GM21526 (cell line): ENCODE data around the gene CLCA2.

ENCODE experiments used
- ATAC-seq: cut with Tn5 transposase; IDR thresholded peaks from one replicate; pipeline ENCODE4 v1.9.1; 2021; ENCODE audit warnings: moderate library complexity; ENCODE audit not compliant: unreplicated experiment, low FRiP score

CLCA2 gene

GRCh38 chr1:86423873-86424272 lies at the start of gene CLCA2:
CLCA2 (plus strand) TSS chr1:86424171; CDS start chr1:86424248, 77 bp downstream.
- ATAC-seq = no peak

GRCh38 chr1:86375688-86376087 lies 48.3 kb upstream of the CLCA2 start:
- no peak for ATAC-seq

GRCh38 chr1:86377341-86377740 lies 46.6 kb upstream of the CLCA2 start:
- no peak for ATAC-seq

DNA sequence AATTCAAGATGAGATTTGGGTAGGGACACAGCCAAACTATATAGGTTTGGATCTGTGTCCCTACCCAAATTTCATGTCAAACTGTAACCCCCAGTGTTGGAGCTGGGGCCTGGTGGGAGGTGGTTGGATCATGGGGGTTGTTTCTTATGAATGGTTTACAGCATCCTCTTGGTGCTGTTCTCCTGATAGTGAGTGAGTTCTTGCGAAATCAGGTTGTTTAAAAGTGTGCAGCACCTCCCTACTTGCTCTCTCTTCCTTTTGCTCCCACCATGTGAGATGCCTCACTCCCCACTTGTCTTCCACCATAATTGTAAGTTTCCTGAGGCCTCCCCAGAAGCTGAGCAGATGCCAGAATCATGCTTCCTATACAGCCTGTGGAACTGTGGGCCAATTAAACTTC lies 45.2 kb upstream of the CLCA2 start:
- no peak for ATAC-seq

DNA sequence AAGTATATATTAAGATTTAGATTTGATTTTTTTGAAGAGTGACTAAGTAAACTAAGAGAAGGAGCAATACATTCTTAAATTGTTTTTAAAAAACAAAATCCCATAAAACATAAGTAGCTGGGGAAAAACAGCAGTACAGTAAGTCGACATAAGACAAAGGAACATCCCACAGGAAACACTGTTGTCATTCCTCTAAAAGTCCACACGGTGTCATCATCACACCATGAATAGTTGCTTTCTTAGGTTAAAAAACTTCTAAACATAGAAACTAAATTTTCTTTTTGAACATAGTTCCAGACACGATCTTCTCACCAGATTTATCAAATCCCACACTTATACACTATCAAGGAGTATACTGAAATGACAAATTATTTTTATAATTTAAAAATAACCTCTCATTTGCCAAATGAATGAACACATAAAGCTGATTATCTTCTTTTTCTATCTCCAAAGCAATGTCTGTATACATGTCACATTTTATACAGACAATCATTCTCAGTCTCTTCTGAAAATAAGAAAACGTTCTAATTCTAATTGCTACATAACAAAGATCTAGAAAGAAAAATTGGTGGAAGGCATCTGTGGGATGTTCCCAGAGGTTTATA lies 43.6 kb upstream of the CLCA2 start:
- peak; percentile 66 for ATAC-seq

- no peak for ATAC-seq
These were observed 42.7 kb upstream of the CLCA2 start for GRCh38 chr1:86381223-86381622.

GRCh38 chr1:86382878-86383277 lies 41.1 kb upstream of the CLCA2 start:
- no peak for ATAC-seq

- no peak for ATAC-seq
These were observed 35.9 kb upstream of the CLCA2 start for GRCh38 chr1:86387916-86388627.

GRCh38 chr1:86388777-86389176 lies 35.2 kb upstream of the CLCA2 start:
- ATAC-seq = no peak

DNA sequence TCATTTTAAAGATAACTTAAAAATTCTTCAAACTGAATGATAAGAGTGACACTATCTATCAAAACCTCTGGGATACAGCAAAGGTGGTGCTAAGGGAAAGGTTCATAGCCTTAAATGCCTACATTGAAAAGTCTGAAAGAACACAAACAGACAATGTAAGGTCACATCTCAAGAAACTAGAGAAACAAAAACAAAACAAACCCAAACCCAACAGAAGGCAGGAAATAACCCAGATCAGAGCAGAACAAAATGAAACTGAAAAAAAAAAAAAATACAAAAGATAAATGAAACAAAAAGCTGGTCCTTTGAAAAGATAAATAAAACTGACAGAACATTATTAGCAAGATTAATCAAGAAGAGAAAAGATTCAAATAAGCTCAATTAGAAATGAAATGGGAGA lies 34.7 kb upstream of the CLCA2 start:
- ATAC-seq = peak; percentile 82

DNA sequence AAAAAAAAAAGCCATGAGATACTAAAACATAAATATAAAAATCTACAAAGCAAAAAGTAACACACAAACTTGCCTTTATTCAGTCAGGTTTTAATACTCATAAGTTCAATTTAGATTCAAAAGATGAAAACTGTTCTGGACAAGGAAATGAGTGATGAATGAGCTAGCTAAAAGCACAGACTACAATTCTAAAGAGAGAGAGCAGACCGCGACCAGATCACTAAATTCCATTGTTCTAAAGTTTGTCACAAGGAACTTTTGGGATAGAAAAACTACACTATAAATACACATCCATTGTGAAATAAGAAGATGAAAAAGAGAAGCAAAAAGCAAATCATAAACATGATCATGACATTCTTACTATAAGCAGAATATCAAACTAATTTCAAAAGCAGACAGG lies 29.6 kb upstream of the CLCA2 start:
- ATAC-seq = no peak

DNA sequence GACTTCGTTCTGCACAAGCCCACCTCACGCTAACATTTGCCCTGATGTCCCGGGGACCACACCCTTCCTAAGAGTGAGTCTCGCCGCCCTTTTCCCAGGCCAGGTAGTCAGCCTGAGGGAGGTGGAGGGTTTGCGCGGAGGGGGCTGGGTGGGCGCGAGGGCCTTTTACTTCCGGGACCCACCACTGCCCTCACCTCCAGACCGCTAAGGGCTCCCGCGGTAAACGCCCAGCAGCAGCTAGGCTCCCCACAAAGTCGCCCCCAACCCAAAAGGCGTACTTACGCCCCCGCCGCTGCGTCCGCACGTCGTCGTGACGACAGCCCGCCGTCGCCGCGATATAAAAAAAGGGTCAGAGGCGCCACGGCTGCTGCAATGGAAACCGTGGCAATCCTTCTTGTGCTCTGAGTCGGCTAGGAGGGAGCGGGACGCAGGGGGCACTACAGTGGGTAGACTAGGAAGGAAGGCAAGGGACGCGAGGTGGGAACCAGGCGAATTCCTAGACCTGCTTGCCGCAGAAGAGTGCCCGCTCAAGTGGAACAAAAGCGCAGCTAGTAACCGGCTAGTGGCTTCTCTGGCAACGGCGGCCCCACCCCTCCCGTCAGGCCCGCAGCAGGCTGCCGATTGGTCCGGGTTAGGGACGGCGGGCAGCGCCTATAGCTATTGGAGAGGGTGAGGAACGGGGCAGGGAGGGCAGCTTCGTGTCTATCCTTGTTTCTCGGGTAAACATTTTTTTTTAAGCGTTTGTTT lies 28.0 kb upstream of the CLCA2 start, which contains the start of gene ODF2L:
ODF2L (minus strand) TSS at position 573 of the 747 bp plus-strand sequence. CDS start 9,296 bp downstream, outside the sequence.
- peak; percentile 100 for ATAC-seq

GRCh38 chr1:86396498-86396890 lies 27.5 kb upstream of the CLCA2 start:
- peak; percentile 23 for ATAC-seq

DNA sequence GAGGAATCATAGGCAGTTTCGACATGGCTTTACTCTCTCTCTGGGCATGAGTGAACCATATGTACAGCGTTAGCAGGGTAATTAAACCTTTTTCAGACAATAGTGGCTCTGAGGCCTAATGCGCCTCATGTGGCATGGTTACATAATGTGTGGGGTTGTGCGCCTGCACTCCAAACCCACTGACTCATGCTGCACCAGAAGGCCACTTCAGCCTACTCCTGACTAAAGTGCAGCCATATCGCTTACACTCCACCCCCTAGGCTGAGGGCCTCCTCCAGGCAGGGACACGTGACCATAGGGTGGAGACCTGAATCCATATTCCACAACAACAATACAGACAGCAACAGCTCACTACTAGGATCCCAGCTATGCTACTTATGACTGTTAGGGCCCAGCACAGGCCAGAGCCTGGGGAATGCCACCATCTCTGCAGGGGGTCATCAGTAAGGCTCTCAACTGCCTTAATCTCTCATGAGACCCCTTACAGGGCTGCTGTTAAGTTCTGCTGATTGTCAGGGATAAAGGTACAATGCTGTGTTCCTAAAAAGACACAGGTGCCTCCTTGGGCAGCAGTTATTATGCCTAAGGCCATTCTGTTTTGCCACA lies 14.5 kb upstream of the CLCA2 start:
- ATAC-seq = no peak

- ATAC-seq = no peak
These were observed 13.1 kb upstream of the CLCA2 start for GRCh38 chr1:86410879-86411278.

GRCh38 chr1:86416343-86416742 lies 7.6 kb upstream of the CLCA2 start:
- ATAC-seq = no peak

GRCh38 chr1:86419277-86419903 lies 4.6 kb upstream of the CLCA2 start:
- ATAC-seq = peak; percentile 90

GRCh38 chr1:86421601-86422280 lies 2.2 kb upstream of the CLCA2 start:
- no peak for ATAC-seq

DNA sequence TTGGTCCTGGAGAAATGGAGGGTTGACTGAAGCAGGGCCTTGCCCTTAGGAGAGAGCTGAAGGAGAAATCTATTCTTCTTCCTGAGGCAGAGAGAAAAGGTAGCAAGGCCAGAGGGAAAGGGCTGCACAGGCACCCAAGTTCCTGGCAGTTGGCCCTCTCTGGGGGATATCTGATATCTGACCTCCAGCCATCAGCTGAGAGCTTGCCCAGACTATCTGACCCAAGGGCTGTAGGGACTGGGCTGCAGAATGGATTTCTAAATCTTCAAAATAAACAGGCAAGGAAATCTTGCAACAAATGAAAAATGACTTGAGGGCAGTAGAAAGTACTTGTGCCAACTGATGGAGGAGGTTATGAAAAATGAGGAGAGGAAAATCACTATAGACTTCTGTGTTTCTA lies 498 bp upstream of the CLCA2 start:
- ATAC-seq = no peak

GRCh38 chr1:86429122-86429725 lies 5.3 kb downstream of the CLCA2 start:
- ATAC-seq = no peak
